PC-3 (cell line): ENCODE results near the gene NPW.

Source experiments
- EZH2 ChIP-seq: fragments of 300-600 bp; sonication (generic); IDR thresholded peaks from one replicate; pipeline ENCODE4 v1.6.1; 2017; ENCODE audit warnings: antibody characterized with exemption, mild to moderate bottlenecking, low read length; ENCODE audit not compliant: unreplicated experiment
- TF ChIP-seq, protein P1 (sequence below): fragments of 300-600 bp; sonication (generic); conservative IDR thresholded peaks from 2 replicates; pipeline ENCODE4 v1.5.1; 2017; ENCODE audit warnings: antibody characterized with exemption, low read depth, mild to moderate bottlenecking, low read length

DNA sequence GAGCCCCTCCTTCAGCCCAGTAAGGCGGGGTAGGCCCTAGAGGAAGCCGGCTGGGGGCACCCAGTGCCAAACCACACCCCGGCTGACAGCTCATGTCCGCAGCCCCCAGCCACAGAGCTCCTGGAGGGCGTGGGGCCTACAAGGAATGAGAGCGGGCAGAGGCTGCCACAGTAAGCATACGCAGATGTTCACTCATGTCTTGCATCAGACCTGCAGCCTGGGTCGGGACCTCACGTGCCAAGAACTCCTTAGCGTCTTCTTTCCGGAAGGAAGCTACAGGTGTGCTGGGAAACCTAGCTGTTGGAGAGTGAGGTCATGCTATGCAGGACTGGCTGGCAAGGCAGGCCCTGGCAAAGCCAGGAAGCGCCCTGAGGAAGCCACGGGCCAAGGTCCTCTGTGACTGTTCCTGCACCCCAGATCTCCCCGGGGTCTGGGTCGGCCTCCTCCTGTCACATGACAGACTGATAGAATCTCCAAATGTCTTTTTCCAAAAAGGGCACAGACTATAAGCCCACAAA lies 11.5 kb upstream of the NPW start:
- TF ChIP-seq, protein P1, sequence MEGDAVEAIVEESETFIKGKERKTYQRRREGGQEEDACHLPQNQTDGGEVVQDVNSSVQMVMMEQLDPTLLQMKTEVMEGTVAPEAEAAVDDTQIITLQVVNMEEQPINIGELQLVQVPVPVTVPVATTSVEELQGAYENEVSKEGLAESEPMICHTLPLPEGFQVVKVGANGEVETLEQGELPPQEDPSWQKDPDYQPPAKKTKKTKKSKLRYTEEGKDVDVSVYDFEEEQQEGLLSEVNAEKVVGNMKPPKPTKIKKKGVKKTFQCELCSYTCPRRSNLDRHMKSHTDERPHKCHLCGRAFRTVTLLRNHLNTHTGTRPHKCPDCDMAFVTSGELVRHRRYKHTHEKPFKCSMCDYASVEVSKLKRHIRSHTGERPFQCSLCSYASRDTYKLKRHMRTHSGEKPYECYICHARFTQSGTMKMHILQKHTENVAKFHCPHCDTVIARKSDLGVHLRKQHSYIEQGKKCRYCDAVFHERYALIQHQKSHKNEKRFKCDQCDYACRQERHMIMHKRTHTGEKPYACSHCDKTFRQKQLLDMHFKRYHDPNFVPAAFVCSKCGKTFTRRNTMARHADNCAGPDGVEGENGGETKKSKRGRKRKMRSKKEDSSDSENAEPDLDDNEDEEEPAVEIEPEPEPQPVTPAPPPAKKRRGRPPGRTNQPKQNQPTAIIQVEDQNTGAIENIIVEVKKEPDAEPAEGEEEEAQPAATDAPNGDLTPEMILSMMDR = no peak
- TF ChIP-seq EZH2 = no peak
